Erythroblast (primary cell): ENCODE results near the gene ADGRV1.

Source experiments
- GATA1 ChIP-seq: IDR thresholded peaks from 2 replicates; pipeline ENCODE4 v1.6.1; 2011; ENCODE audit warnings: low read depth, mild to moderate bottlenecking, control low read depth, low read length, moderate library complexity
- POLR2A ChIP-seq: IDR thresholded peaks from 2 replicates; pipeline ENCODE4 v1.6.1; 2011; ENCODE audit warnings: mild to moderate bottlenecking, low read length

- TF ChIP-seq POLR2A: no peak
- no peak for TF ChIP-seq GATA1
These were observed 625.1 kb downstream of the ADGRV1 start for GRCh38 chr5:91183743-91184142.
